Pancreas (tissue), 10 donors: ENCODE data around the gene FAH. TPM values are rescaled to one million over a fixed set of nuclear protein-coding genes. Genes with fewer than 3 reads are reported as not detected.

Experiments
- ATAC-seq, 4 donors: fragments of 200-7000 bp; cut with Tn5 transposase; one replicate each; pipeline versions ENCODE4 v1.8.0 to v1.9.1; 2020; ENCODE audit warnings: mild to moderate bottlenecking in 4 of 4, moderate library complexity in 4 of 4
- DNase-seq, 6 donors: peaks; one replicate each; pipeline ENCODE4 v3.0.0-alpha.2; 2020
- FAIRE-seq: peaks from 2 replicates; lab custom pipeline; 2012; peaks lifted over from hg19 to GRCh38; lab: Jason Lieb, UNC
- H3K27ac ChIP-seq, 4 donors: fragments of 200-600 bp; sonication (generic); 1 replicate in 3 of 4; 2 replicates in 1 of 4; pipeline versions ENCODE4 v1.5.0 to v1.8.0; 2020
- H3K27me3 ChIP-seq, 4 donors: fragments of 200-600 bp; one replicate each; pipeline ENCODE4 v1.8.0; 2021
- H3K36me3 ChIP-seq, 3 donors: fragments of 200-600 bp; sonication (generic) in 1 of 3; one replicate each; pipeline versions ENCODE4 v1.5.0 to v1.8.0; 2020 to 2021
- H3K4me1 ChIP-seq, 3 donors: fragments of 200-600 bp; one replicate each; pipeline ENCODE4 v1.8.0; 2021
- H3K4me3 ChIP-seq, 4 donors: fragments of 200-600 bp; sonication (generic) in 2 of 4; one replicate each; pipeline versions ENCODE4 v1.5.0 to v1.8.0; 2020 to 2021
- H3K9me3 ChIP-seq, 4 donors: fragments of 200-600 bp; one replicate each; pipeline ENCODE4 v1.8.0; 2021
- CTCF ChIP-seq, 4 donors: fragments of 200-600 bp; sonication (generic) in 3 of 4; IDR thresholded peaks; one replicate each; pipeline versions ENCODE4 v1.5.0 to v1.8.0; 2021; ENCODE audit warnings: antibody characterized with exemption in 4 of 4
- WGBS, 2 donors: extraction: QIAGEN DNeasy Blood & Tissue Kit; methylation state at CpG; one replicate each; pipeline ENCODE4 v1.1.7; 2013; 5-methylcytosine and 5-hydroxymethylcytosine counted together
- intact Hi-C, 3 donors: fragments of 100-400 bp; cut with DNase I; formaldehyde crosslinking; loops; one replicate each; pipeline versions ENCODE4 v1.11.1 to v1.14.2; 2022
- polyA plus RNA-seq, 2 donors: library from polyadenylated mRNA; stranded (reverse); fragments of 200-250 nt; gene quantifications; one replicate each; pipeline ENCODE4 v1.2.3, GENCODE V29; 2013
- total RNA-seq, 6 donors: library from RNA; stranded (reverse); fragmentation: NEBNext Ultra II Directional in 4 of 6; extraction: Animal tissue kit (Norgen Biotek cat#: 25700) in 4 of 6; gene quantifications; one replicate each; pipeline versions ENCODE4 v1.2.1 to v1.2.4, GENCODE V29; 2021 to 2023
- donor health status: healthy with polysubstance abuse.
- donor health status: DM: no; HTN: no; CAD: no; lungs with moderate emphysema.
- donor health status: DM: no; HTN: no; CAD: no.
- donor health status: control.
- donor health status: control.
- donor health status: Bipolar disorder and iron deficiency.
- donor health status: DM: yes; HTN: yes; CAD: no.
- donor health status: DM: no; HTN: no; CAD: no.
- donor health status: DM: no; HTN: no; CAD: no.
- donor health status: DM: yes; HTN: yes; CAD: no.

Gene FAH
- total and polyA plus RNA-seq, 8 donors = 5.0 to 22.9 (median 11.7) TPM

- DNase-seq (no peak), FAIRE-seq (no peak), ATAC-seq (no peak)
- H3K27me3 ChIP-seq = no peaks in the 10 kb centered on the region
- H3K4me1 ChIP-seq = no peaks in the 10 kb centered on the region
- intact Hi-C loops = no loop called here
- no peak overlapping the region for H3K27ac ChIP-seq
- WGBS, 2 donors = 84 to 87% methylated on average over 8 of the region's 8 CpGs
- no peaks in the 10 kb centered on the region for H3K9me3 ChIP-seq
- no peaks in the 10 kb centered on the region for H3K36me3 ChIP-seq
- no peak for TF ChIP-seq CTCF (IDR thresholded peaks at IDR 0.05)
- H3K4me3 ChIP-seq = no peak overlapping the region
Measured at GRCh38 chr15:80172401-80172800, 19.6 kb downstream of the FAH start.

- TF ChIP-seq CTCF (IDR thresholded peaks at IDR 0.05) = peak; percentile 8 to 74 (median 72)
- DNase-seq (peak; percentile 63 to 88 (median 80)), FAIRE-seq (no peak), ATAC-seq (peak; percentile 78 to 99 (median 94))
- H3K27me3 ChIP-seq = no peaks in the 10 kb centered on the region
- no peak overlapping the region for H3K27ac ChIP-seq
- no peaks in the 10 kb centered on the region for H3K9me3 ChIP-seq
- no peaks in the 10 kb centered on the region for H3K4me1 ChIP-seq
- intact Hi-C loops = no loop called here
- WGBS, 2 donors = 59 to 64% methylated on average over 10 of the region's 10 CpGs
- H3K36me3 ChIP-seq = no peaks in the 10 kb centered on the region
- no peak overlapping the region for H3K4me3 ChIP-seq
Measured at GRCh38 chr15:80173022-80173759, 20.4 kb downstream of the FAH start.

- Histone ChIP-seq H3K9me3 (no peaks in the 10 kb centered on the region), H3K4me3 (no peak overlapping the region), H3K27me3 (no peaks in the 10 kb centered on the region), H3K4me1 (no peaks in the 10 kb centered on the region), H3K36me3 (no peaks in the 10 kb centered on the region), H3K27ac (no peak overlapping the region)
- 78 to 86% methylated on average over 11 of the region's 11 CpGs for WGBS, 2 donors
- FAIRE-seq (no peak), ATAC-seq (no peak), DNase-seq (no peak)
- intact Hi-C loops = no loop called here
- no peak for TF ChIP-seq CTCF (IDR thresholded peaks at IDR 0.05)
Measured at GRCh38 chr15:80174017-80174746, 21.4 kb downstream of the FAH start.

- no peak for TF ChIP-seq CTCF (IDR thresholded peaks at IDR 0.05)
- intact Hi-C loops = no loop called here
- no peak overlapping the region for H3K27ac ChIP-seq
- no peaks in the 10 kb centered on the region for H3K9me3 ChIP-seq
- no peaks in the 10 kb centered on the region for H3K27me3 ChIP-seq
- FAIRE-seq (no peak), DNase-seq (peak in 1 of 6 donors; percentile 44), ATAC-seq (no peak)
- no peak overlapping the region for H3K4me3 ChIP-seq
- no peaks in the 10 kb centered on the region for H3K36me3 ChIP-seq
- WGBS, 2 donors = 92 to 93% methylated on average over 9 of the region's 9 CpGs
- no peaks in the 10 kb centered on the region for H3K4me1 ChIP-seq
Measured at GRCh38 chr15:80175436-80175835, 22.6 kb downstream of the FAH start.

GRCh38 chr15:80176443-80176842 is 23.6 kb downstream of the FAH start:
- no peak for ATAC-seq
- Histone ChIP-seq H3K4me1 (no peaks in the 10 kb centered on the region), H3K27ac (no peak overlapping the region), H3K27me3 (no peaks in the 10 kb centered on the region), H3K9me3 (no peaks in the 10 kb centered on the region), H3K4me3 (no peak overlapping the region), H3K36me3 (no peaks in the 10 kb centered on the region)
- intact Hi-C loops = no loop called here
- WGBS, 2 donors = 54 to 68% methylated on average over 6 of the region's 6 CpGs
- DNase-seq = no peak
- no peak for FAIRE-seq
- no peak for TF ChIP-seq CTCF (IDR thresholded peaks at IDR 0.05)
